ENCODE measurements around the gene EXOC6B. TPM values are rescaled to one million over a fixed set of nuclear protein-coding genes. Genes with fewer than 3 reads are reported as not detected.

The EXOC6B gene
- total RNA-seq, 3 donors from 2014 or later = 32.2 to 49.2 (median 37.0) TPM

- no peaks in the 10 kb centered on the region for H3K4me1 ChIP-seq
- intact Hi-C loops (cut with DNase I; ENCODE audit: low total_unique reads) = no loop called here
- no peaks in the 10 kb centered on the region for H3K36me3 ChIP-seq
- no peaks in the 10 kb centered on the region for H3K9me3 ChIP-seq
- no peak overlapping the region for H3K27ac ChIP-seq
- TF ChIP-seq POLR2AphosphoS5 (IDR thresholded peaks at IDR 0.05) = no peak
- no peak for TF ChIP-seq POLR2A (IDR thresholded peaks at IDR 0.05)
- no peak for TF ChIP-seq CTCF (IDR thresholded peaks at IDR 0.05)
- no peak for DNase-seq (ENCODE audit: low spot score in 2 of 2)
- no peak overlapping the region for H3K4me3 ChIP-seq
- H3K27me3 ChIP-seq = no peaks in the 10 kb centered on the region
Observed at GRCh38 chr2:72350852-72351251, 475.0 kb downstream of the EXOC6B start.

- no peak for DNase-seq (ENCODE audit: low spot score in 2 of 2)
Observed at GRCh38 chr2:72349016-72349415, 476.8 kb downstream of the EXOC6B start.

GRCh38 chr2:72347081-72347480 is 478.8 kb downstream of the EXOC6B start:
- Histone ChIP-seq H3K9me3 (peaks cover 0 to 5% of the 10 kb centered on the region in 2 donors), H3K4me3 (no peak overlapping the region), H3K4me1 (no peaks in the 10 kb centered on the region), H3K27me3 (no peaks in the 10 kb centered on the region), H3K36me3 (no peaks in the 10 kb centered on the region), H3K27ac (no peak overlapping the region)
- no peak for DNase-seq (ENCODE audit: low spot score in 2 of 2)
- TF ChIP-seq POLR2A (IDR thresholded peaks at IDR 0.05) (no peak), CTCF (IDR thresholded peaks at IDR 0.05) (no peak), POLR2AphosphoS5 (IDR thresholded peaks at IDR 0.05) (no peak)
- intact Hi-C loops (cut with DNase I; ENCODE audit: low total_unique reads) = no loop called here

More at GRCh38 chr2:72349016-72349415, 476.8 kb downstream of the EXOC6B start:
- TF ChIP-seq POLR2AphosphoS5 (IDR thresholded peaks at IDR 0.05) (no peak), CTCF (IDR thresholded peaks at IDR 0.05) (no peak), POLR2A (IDR thresholded peaks at IDR 0.05) (no peak)
- H3K4me1 ChIP-seq = no peaks in the 10 kb centered on the region
- no peaks in the 10 kb centered on the region for H3K36me3 ChIP-seq
- intact Hi-C loops (cut with DNase I; ENCODE audit: low total_unique reads) = no loop called here
- H3K27me3 ChIP-seq = no peaks in the 10 kb centered on the region
- no peak overlapping the region for H3K4me3 ChIP-seq
- peaks cover 0 to under 1% of the 10 kb centered on the region in 2 donors for H3K9me3 ChIP-seq
- no peak overlapping the region for H3K27ac ChIP-seq

GRCh38 chr2:72341639-72342038 is 484.2 kb downstream of the EXOC6B start:
- H3K27ac ChIP-seq = no peak overlapping the region
- no peak overlapping the region for H3K4me3 ChIP-seq
- no peaks in the 10 kb centered on the region for H3K4me1 ChIP-seq
- DNase-seq (ENCODE audit: low spot score in 2 of 2) = no peak
- H3K36me3 ChIP-seq = no peaks in the 10 kb centered on the region
- no peaks in the 10 kb centered on the region for H3K27me3 ChIP-seq
- intact Hi-C loops (cut with DNase I; ENCODE audit: low total_unique reads) = no loop called here
- TF ChIP-seq CTCF (IDR thresholded peaks at IDR 0.05) (no peak), POLR2A (IDR thresholded peaks at IDR 0.05) (no peak), POLR2AphosphoS5 (IDR thresholded peaks at IDR 0.05) (no peak)
- peaks cover 0 to 5% of the 10 kb centered on the region in 2 donors for H3K9me3 ChIP-seq

GRCh38 chr2:72340665-72341064 is 485.2 kb downstream of the EXOC6B start:
- no peak overlapping the region for H3K27ac ChIP-seq
- no peaks in the 10 kb centered on the region for H3K4me1 ChIP-seq
- TF ChIP-seq POLR2A (IDR thresholded peaks at IDR 0.05) = no peak
- TF ChIP-seq POLR2AphosphoS5 (IDR thresholded peaks at IDR 0.05) = no peak
- DNase-seq (ENCODE audit: low spot score in 2 of 2) = no peak
- intact Hi-C loops (cut with DNase I; ENCODE audit: low total_unique reads) = no loop called here
- H3K36me3 ChIP-seq = no peaks in the 10 kb centered on the region
- H3K27me3 ChIP-seq = no peaks in the 10 kb centered on the region
- H3K9me3 ChIP-seq = peaks cover 0 to 5% of the 10 kb centered on the region in 2 donors
- no peak overlapping the region for H3K4me3 ChIP-seq

- intact Hi-C loops (cut with DNase I; ENCODE audit: low total_unique reads) = loop anchor here (5.0 kb wide), 1 partner anchor 606 kb away; no protein-coding TSS in a partner anchor
- Histone ChIP-seq H3K27ac (no peak overlapping the region), H3K4me3 (no peak overlapping the region), H3K27me3 (no peaks in the 10 kb centered on the region), H3K9me3 (no peaks in the 10 kb centered on the region), H3K4me1 (no peaks in the 10 kb centered on the region), H3K36me3 (no peaks in the 10 kb centered on the region)
- DNase-seq (ENCODE audit: low spot score in 2 of 2) = no peak
- TF ChIP-seq POLR2A (IDR thresholded peaks at IDR 0.05) (no peak), POLR2AphosphoS5 (IDR thresholded peaks at IDR 0.05) (no peak), CTCF (IDR thresholded peaks at IDR 0.05) (no peak)
Observed at GRCh38 chr2:72338076-72338475, 487.8 kb downstream of the EXOC6B start.
